Effector memory CD8-positive, alpha-beta T cell (primary cell): ENCODE results near the gene SP2.

Experiments used
- ATAC-seq: fragments of 150-1000 bp; cut with Tn5 transposase; replicated peaks from 2 replicates; pipeline ENCODE4 v1.10.0; 2021; ENCODE audit warnings: mild to moderate bottlenecking, moderate library complexity
- DNase-seq, 3 experiments: peaks; one replicate each; pipeline ENCODE4 v3.0.0; 2021
- H3K27ac Mint-ChIP-seq, 2 donors: one replicate each; pipeline ENCODE4 v1.8.0; 2022; ENCODE audit warnings: mild to moderate bottlenecking in 2 of 2, mixed read lengths in 2 of 2, moderate library complexity in 2 of 2
- H3K27me3 Mint-ChIP-seq, 2 donors: one replicate each; pipeline ENCODE4 v1.8.0; 2022; ENCODE audit warnings: mixed read lengths in 2 of 2
- H3K36me3 Mint-ChIP-seq: one replicate; pipeline ENCODE4 v1.8.0; 2022; ENCODE audit warnings: mild to moderate bottlenecking, moderate library complexity, mixed read lengths; ENCODE audit not compliant: insufficient read depth
- H3K4me1 Mint-ChIP-seq, 2 donors: one replicate each; pipeline ENCODE4 v1.8.0; 2022; ENCODE audit warnings: low read depth in 2 of 2, mixed read lengths in 2 of 2
- H3K4me3 Mint-ChIP-seq, 2 donors: one replicate each; pipeline ENCODE4 v1.8.0; 2022; ENCODE audit warnings: mild to moderate bottlenecking in 2 of 2, mixed read lengths in 2 of 2, moderate library complexity in 2 of 2
- H3K9me3 Mint-ChIP-seq, 2 donors: one replicate each; pipeline ENCODE4 v1.8.0; 2022; ENCODE audit warnings: mixed read lengths in 2 of 2

Gene SP2

GRCh38 chr17:47959825-47960655 lies 64.0 kb downstream of the SP2 start:
- H3K4me1 Mint-ChIP-seq = no peaks in the 10 kb centered on the region
- ATAC-seq = no peak

DNA sequence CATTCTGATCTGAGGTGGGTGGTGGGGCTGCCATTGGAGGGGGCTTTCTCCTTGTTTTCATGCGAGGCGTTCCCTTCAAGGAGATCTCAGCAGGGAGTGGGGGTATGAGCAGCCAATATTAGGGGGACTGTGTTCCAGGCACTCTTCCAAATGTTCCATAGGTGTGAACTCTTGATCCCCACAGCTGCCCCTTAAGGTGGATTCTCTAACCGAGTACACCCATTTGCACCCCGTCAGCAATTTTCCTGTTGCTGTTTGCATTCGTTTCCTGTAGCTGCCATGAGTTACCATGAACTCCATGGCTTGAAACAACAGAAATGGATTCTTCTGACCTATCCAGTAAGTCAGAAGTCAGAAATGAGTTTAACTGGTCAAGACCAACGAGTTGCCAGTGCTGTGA lies 65.4 kb downstream of the SP2 start:
- H3K9me3 Mint-ChIP-seq = no peaks in the 10 kb centered on the region
- H3K27ac Mint-ChIP-seq = no peak overlapping the region
- no peaks in the 10 kb centered on the region for H3K36me3 Mint-ChIP-seq
- no peak overlapping the region for H3K4me3 Mint-ChIP-seq
- H3K27me3 Mint-ChIP-seq = no peaks in the 10 kb centered on the region
- H3K4me1 Mint-ChIP-seq = no peaks in the 10 kb centered on the region
- no peak for ATAC-seq
- DNase-seq = no peak

More at GRCh38 chr17:47959825-47960655, 64.0 kb downstream of the SP2 start:
- DNase-seq = no peak
- H3K27me3 Mint-ChIP-seq = no peaks in the 10 kb centered on the region
- H3K36me3 Mint-ChIP-seq = no peaks in the 10 kb centered on the region
- no peak overlapping the region for H3K27ac Mint-ChIP-seq
- no peak overlapping the region for H3K4me3 Mint-ChIP-seq
- no peaks in the 10 kb centered on the region for H3K9me3 Mint-ChIP-seq

GRCh38 chr17:47962901-47963300 lies 66.9 kb downstream of the SP2 start:
- ATAC-seq (no peak), DNase-seq (no peak)
- Mint-ChIP-seq H3K4me3 (no peak overlapping the region), H3K27ac (no peak overlapping the region), H3K36me3 (no peaks in the 10 kb centered on the region), H3K4me1 (no peaks in the 10 kb centered on the region), H3K9me3 (no peaks in the 10 kb centered on the region), H3K27me3 (no peaks in the 10 kb centered on the region)

DNA sequence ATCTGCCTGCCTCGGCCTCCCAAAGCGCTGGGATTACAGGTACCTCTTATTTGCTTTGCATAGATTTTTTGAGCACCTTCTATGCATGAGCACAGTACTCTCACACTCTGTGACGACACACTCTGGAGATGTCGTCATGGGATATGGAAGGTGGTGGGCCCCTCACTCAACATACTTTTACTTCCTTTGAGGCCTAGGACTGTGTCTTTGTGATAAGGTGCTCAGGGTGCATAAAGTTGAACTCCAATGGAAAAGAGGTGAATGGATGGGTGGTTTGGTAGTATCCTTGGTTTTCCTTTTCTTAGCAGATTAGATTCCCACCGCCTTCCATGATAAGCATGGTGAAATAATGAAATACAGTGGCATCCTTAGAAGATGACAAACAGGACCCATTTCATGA lies 68.8 kb downstream of the SP2 start:
- no peak overlapping the region for H3K27ac Mint-ChIP-seq
- no peaks in the 10 kb centered on the region for H3K36me3 Mint-ChIP-seq
- DNase-seq = no peak
- no peak for ATAC-seq
- no peaks in the 10 kb centered on the region for H3K9me3 Mint-ChIP-seq
- no peaks in the 10 kb centered on the region for H3K27me3 Mint-ChIP-seq
- peaks cover 4% of the 10 kb centered on the region in 2 donors for H3K4me1 Mint-ChIP-seq
- no peak overlapping the region for H3K4me3 Mint-ChIP-seq

- ATAC-seq (no peak), DNase-seq (no peak)
- peaks cover 12 to 15% of the 10 kb centered on the region in 2 donors for H3K4me1 Mint-ChIP-seq
- peaks cover 8% of the 10 kb centered on the region for H3K36me3 Mint-ChIP-seq
- H3K27ac Mint-ChIP-seq = no peak overlapping the region
- H3K4me3 Mint-ChIP-seq = no peak overlapping the region
- H3K27me3 Mint-ChIP-seq = no peaks in the 10 kb centered on the region
- no peaks in the 10 kb centered on the region for H3K9me3 Mint-ChIP-seq
Measured at GRCh38 chr17:47966079-47966519, 70.1 kb downstream of the SP2 start.

DNA sequence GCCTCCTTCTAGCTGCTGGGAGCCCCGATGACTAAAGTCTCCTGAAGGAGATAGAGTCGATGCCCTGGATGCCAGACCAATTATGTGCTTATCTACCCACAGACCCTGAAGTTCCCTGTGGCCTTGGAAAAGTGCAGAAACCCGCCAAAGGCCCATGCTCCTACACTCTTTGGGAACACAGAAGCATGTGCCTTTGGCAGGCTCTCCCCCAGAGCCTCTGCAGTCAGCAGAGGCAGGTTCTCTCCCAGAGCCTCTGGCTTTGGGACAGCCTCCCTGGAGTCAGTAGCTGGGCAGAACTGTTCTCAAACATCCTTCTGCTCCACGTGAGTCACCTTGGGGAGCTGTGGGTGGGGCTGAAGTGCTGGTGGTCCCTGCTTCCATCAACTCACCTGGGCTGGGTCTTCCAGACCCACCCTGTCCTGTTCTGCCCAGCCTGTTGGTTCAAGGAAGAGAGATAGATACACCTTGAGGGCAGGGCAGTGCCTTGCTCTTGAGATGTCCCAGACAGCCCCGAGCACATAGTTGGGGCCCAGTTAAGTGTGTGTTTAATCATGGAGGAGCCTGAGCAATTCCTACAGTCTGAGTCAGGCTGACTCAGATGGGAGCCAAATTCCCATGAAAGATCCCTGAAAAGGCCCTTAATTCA lies 71.7 kb downstream of the SP2 start:
- H3K27ac Mint-ChIP-seq = no peak overlapping the region
- H3K36me3 Mint-ChIP-seq = peaks cover 12% of the 10 kb centered on the region
- no peak for ATAC-seq
- peaks cover 22 to 25% of the 10 kb centered on the region in 2 donors for H3K4me1 Mint-ChIP-seq
- no peaks in the 10 kb centered on the region for H3K9me3 Mint-ChIP-seq
- no peak for DNase-seq
- H3K4me3 Mint-ChIP-seq = no peak overlapping the region
- H3K27me3 Mint-ChIP-seq = no peaks in the 10 kb centered on the region

DNA sequence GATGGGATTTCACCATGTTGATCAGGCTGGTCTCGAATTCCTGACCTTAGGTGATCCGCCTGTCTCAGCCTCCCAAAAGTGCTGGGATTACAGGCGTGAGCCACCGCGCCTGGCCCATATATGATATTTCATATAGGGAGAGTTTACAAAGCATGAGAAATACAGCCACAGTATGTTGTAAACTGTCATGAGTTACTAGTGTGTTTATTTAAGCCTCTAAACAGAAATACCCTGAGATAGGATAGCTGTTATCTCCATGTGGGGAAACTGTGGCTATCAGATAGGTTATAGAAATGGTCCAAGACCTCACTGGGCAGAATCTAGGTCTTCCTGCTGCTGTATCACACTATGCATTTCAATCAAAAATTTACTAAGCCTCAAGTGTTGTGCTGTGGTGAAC lies 72.8 kb downstream of the SP2 start:
- no peaks in the 10 kb centered on the region for H3K27me3 Mint-ChIP-seq
- ATAC-seq (no peak), DNase-seq (no peak)
- H3K9me3 Mint-ChIP-seq = no peaks in the 10 kb centered on the region
- H3K4me1 Mint-ChIP-seq = peaks cover 22 to 27% of the 10 kb centered on the region in 2 donors
- H3K36me3 Mint-ChIP-seq = peaks cover 18% of the 10 kb centered on the region
- no peak overlapping the region for H3K27ac Mint-ChIP-seq
- no peak overlapping the region for H3K4me3 Mint-ChIP-seq

DNA sequence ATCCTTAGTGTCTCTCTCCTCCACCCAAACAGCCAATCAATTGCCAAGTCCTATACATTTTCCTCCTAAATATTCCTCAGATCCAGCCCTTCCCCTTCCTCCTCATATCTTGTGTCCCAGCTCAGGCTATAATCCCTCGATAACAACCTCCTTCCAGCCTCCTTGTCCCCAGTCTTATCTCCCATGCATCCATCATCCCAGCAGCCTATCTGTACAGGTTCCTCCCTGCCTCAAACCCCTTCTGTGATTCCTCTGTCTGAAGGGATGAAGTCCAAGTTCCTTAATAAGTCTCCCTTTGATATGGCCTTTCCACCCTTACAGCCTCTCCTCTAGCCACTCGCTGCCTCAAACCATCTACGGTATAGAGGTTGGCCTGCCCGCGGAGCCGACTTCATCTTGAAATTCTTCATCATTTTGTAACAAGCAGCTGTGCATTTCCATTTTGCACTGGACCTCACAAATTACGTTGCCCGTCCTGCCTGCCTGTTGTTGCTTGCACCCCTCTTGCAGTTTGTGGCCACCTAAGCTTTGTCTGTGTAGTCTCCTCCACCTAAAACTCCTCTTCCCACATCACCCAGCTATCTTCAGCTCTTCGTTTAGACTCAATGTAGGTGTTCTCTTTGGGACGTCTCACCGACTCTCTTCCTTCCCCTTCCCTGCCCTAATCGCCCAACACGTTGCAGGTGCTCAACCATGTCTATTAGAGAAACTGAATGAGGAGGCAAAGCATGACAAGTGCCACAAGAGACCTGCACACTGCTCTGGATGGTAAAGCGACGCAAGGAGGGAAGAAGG lies 74.1 kb downstream of the SP2 start:
- Mint-ChIP-seq H3K4me1 (peaks cover 22 to 27% of the 10 kb centered on the region in 2 donors), H3K9me3 (no peaks in the 10 kb centered on the region), H3K27ac (peak overlapping the region; percentile 86 to 96), H3K36me3 (peaks cover 23% of the 10 kb centered on the region), H3K4me3 (peak overlapping the region; percentile 95 to 98), H3K27me3 (no peaks in the 10 kb centered on the region)
- DNase-seq (no peak), ATAC-seq (no peak)

- ATAC-seq (peak; percentile 96), DNase-seq (peak; percentile 97)
- peaks cover 27% of the 10 kb centered on the region for H3K36me3 Mint-ChIP-seq
- no peaks in the 10 kb centered on the region for H3K27me3 Mint-ChIP-seq
- peaks cover 27 to 32% of the 10 kb centered on the region in 2 donors for H3K4me1 Mint-ChIP-seq
- H3K9me3 Mint-ChIP-seq = no peaks in the 10 kb centered on the region
- H3K4me3 Mint-ChIP-seq = peak within 1 kb of the TSS; percentile 95 to 98
- H3K27ac Mint-ChIP-seq = peak within 1 kb of the TSS; percentile 86 to 96
Measured at GRCh38 chr17:47970725-47971499, 74.9 kb downstream of the SP2 start, which contains the start of gene CDK5RAP3. Gene CDK5RAP3 (plus strand): TSS chr17:47971113. CDS start chr17:47971147, 34 bp downstream.

- H3K27me3 Mint-ChIP-seq = no peaks in the 10 kb centered on the region
- ATAC-seq (no peak), DNase-seq (no peak)
- peaks cover 27 to 32% of the 10 kb centered on the region in 2 donors for H3K4me1 Mint-ChIP-seq
- no peaks in the 10 kb centered on the region for H3K9me3 Mint-ChIP-seq
- no peak overlapping the region for H3K4me3 Mint-ChIP-seq
- H3K36me3 Mint-ChIP-seq = peaks cover 49% of the 10 kb centered on the region
- H3K27ac Mint-ChIP-seq = no peak overlapping the region
Measured at GRCh38 chr17:47973541-47973940, 77.5 kb downstream of the SP2 start.

- Mint-ChIP-seq H3K27me3 (no peaks in the 10 kb centered on the region), H3K27ac (no peak overlapping the region), H3K36me3 (peaks cover 52% of the 10 kb centered on the region), H3K4me3 (no peak overlapping the region), H3K4me1 (peaks cover 19 to 24% of the 10 kb centered on the region in 2 donors), H3K9me3 (no peaks in the 10 kb centered on the region)
- no peak for ATAC-seq
- DNase-seq = no peak
Measured at GRCh38 chr17:47975189-47975822, 79.3 kb downstream of the SP2 start.

GRCh38 chr17:47975823-47976205 lies 79.8 kb downstream of the SP2 start:
- H3K9me3 Mint-ChIP-seq = no peaks in the 10 kb centered on the region
- H3K4me1 Mint-ChIP-seq = peaks cover 16 to 24% of the 10 kb centered on the region in 2 donors
- no peaks in the 10 kb centered on the region for H3K27me3 Mint-ChIP-seq
- DNase-seq (no peak), ATAC-seq (no peak)
- no peak overlapping the region for H3K4me3 Mint-ChIP-seq
- H3K27ac Mint-ChIP-seq = no peak overlapping the region
- peaks cover 52% of the 10 kb centered on the region for H3K36me3 Mint-ChIP-seq
